Measurements from ENCODE around the gene POLR2I. TPM values are rescaled to one million over a fixed set of nuclear protein-coding genes. Genes with fewer than 3 reads are reported as not detected.
A peak's percentile ranks its signal among the peaks of the same experiment; 100 is the strongest.
"Not testable (repeated sequence)": the region's sequence is repeated elsewhere in the genome, so short reads cannot be mapped to it uniquely, and the experiment has no call there.

The POLR2I gene
- total and polyA plus RNA-seq, 5 donors from 2014 or later = 29.4 to 185 (median 156) TPM

- Histone ChIP-seq H3K27me3 (ENCODE audit: control insufficient read depth, insufficient read depth, low read length) (no peaks in the 10 kb centered on the region), H3K4me3 (ENCODE audit: low read depth, low read length) (peak within 1 kb of the TSS; percentile 88), H3K9me3 (ENCODE audit: control insufficient read depth in 2 of 2, low read length in 2 of 2) (no peaks in the 10 kb centered on the region), H3K4me1 (ENCODE audit: control insufficient read depth, insufficient read depth, low read length, poor library complexity, severe bottlenecking) (peaks cover 18% of the 10 kb centered on the region), H3K27ac (ENCODE audit: insufficient read depth, low read length, poor library complexity, severe bottlenecking) (peak within 1 kb of the TSS; percentile 81), H3K36me3 (ENCODE audit: control insufficient read depth, insufficient read depth, low read length) (peaks cover 16% of the 10 kb centered on the region)
- peaks cover 8 to 20% (median 13%) of the 10 kb centered on the region in 4 donors for H3K4me1 Mint-ChIP-seq
- ATAC-seq (ENCODE audit: low read depth in 2 of 2) = peak; percentile 69 to 70
- DNase-seq = peak; percentile 84 to 93 (median 85)
- peaks cover 0 to 4% (median 0%) of the 10 kb centered on the region in 7 donors for H3K9me3 Mint-ChIP-seq
- peak within 1 kb of the TSS; percentile 89 to 94 (median 92) for H3K4me3 Mint-ChIP-seq
- H3K27ac Mint-ChIP-seq = peak within 1 kb of the TSS; percentile 91 to 95 (median 93)
- no peaks in the 10 kb centered on the region for H3K27me3 Mint-ChIP-seq
- peaks cover 13% of the 10 kb centered on the region for H3K36me3 Mint-ChIP-seq
These were observed 25.0 kb upstream of the POLR2I start, which contains the start of gene CAPNS1 for GRCh38 chr19:36139473-36140303. CAPNS1 (plus strand) TSS chr19:36140066; CDS start chr19:36141012, 946 bp downstream.

DNA sequence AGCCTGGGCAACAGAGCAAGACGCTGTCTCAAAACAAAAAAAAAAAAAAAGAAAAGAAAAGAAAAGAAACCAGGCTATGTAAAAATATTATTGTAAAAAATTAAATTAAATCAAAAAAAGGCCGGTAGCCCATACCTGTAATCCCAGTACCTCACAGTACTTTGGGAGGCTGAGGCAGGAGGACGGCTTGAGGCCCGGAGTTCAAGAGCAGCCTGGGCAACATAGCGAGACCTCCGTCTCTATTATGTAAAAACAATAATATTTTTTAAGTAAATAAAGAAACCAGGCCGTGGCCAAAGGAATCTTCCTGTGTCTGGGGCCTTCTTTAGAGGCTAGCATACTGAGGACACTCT is 24.4 kb upstream of the POLR2I start:
- H3K4me3 Mint-ChIP-seq = peak overlapping the region; percentile 89 to 94 (median 92)
- H3K27me3 ChIP-seq (ENCODE audit: control insufficient read depth, insufficient read depth, low read length) = no peaks in the 10 kb centered on the region
- H3K4me3 ChIP-seq (ENCODE audit: low read depth, low read length) = peak overlapping the region; percentile 55
- peak overlapping the region; percentile 91 to 95 (median 93) for H3K27ac Mint-ChIP-seq
- H3K4me1 Mint-ChIP-seq = peaks cover 8 to 20% (median 12%) of the 10 kb centered on the region in 4 donors
- H3K36me3 Mint-ChIP-seq = peaks cover 12% of the 10 kb centered on the region
- no peak for ATAC-seq (ENCODE audit: low read depth in 2 of 2)
- peaks cover 18% of the 10 kb centered on the region for H3K4me1 ChIP-seq (ENCODE audit: control insufficient read depth, insufficient read depth, low read length, poor library complexity, severe bottlenecking)
- no peaks in the 10 kb centered on the region for H3K9me3 ChIP-seq (ENCODE audit: control insufficient read depth in 2 of 2, low read length in 2 of 2)
- peaks cover 10% of the 10 kb centered on the region for H3K36me3 ChIP-seq (ENCODE audit: control insufficient read depth, insufficient read depth, low read length)
- no peak for DNase-seq
- H3K27me3 Mint-ChIP-seq = no peaks in the 10 kb centered on the region
- peaks cover 0 to 4% (median 0%) of the 10 kb centered on the region in 7 donors for H3K9me3 Mint-ChIP-seq
- peak overlapping the region; percentile 81 for H3K27ac ChIP-seq (ENCODE audit: insufficient read depth, low read length, poor library complexity, severe bottlenecking)

DNA sequence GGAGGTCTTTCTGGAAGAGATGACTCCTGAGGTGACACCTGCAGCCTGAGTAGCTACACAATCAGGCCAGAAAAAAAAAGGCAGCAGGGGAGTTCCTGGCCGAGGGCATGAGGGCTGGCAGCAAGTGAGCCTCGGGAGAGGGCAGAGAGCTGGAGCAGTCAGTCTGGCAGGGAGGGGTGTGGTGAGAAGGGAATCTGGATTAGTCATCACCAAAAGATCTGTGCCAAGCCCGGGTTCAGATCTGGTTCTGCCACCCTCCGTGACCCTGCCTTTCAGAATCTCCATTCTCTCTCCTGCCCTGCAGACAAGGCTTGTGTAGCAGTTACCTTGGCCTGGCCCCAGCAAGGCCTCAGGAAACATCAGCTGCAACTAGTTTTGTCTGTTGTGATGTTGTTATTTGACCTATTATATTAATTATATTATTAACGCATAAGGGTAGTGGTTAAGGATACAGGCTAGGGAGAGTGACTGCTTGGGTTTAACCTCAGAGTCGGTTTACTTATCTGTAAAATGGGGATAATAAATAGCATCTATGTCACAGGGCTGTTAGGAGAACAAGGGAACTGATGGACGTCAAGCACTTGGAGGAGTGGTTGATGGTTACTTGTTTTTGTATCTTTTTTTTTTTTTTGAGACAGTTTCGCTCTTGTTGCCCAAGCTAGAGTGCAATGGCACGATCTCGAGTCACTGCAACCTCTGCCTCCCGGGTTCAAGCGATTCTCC is 22.4 kb upstream of the POLR2I start:
- Mint-ChIP-seq H3K4me3 (peak overlapping the region in 3 of 4 donors; percentile 33 to 82 (median 70)), H3K36me3 (peaks cover 6% of the 10 kb centered on the region), H3K27me3 (no peaks in the 10 kb centered on the region), H3K9me3 (peaks cover 0 to 4% (median 0%) of the 10 kb centered on the region in 7 donors), H3K27ac (peak overlapping the region in 2 of 3 donors; percentile 8 to 70), H3K4me1 (peaks cover 8 to 24% (median 18%) of the 10 kb centered on the region in 4 donors)
- no peaks in the 10 kb centered on the region for H3K9me3 ChIP-seq (ENCODE audit: control insufficient read depth in 2 of 2, low read length in 2 of 2)
- no peaks in the 10 kb centered on the region for H3K27me3 ChIP-seq (ENCODE audit: control insufficient read depth, insufficient read depth, low read length)
- no peaks in the 10 kb centered on the region for H3K36me3 ChIP-seq (ENCODE audit: control insufficient read depth, insufficient read depth, low read length)
- H3K4me1 ChIP-seq (ENCODE audit: control insufficient read depth, insufficient read depth, low read length, poor library complexity, severe bottlenecking) = peaks cover 22% of the 10 kb centered on the region
- no peak overlapping the region for H3K4me3 ChIP-seq (ENCODE audit: low read depth, low read length)
- DNase-seq (peak in 1 of 3 donors; percentile 5), ATAC-seq (ENCODE audit: low read depth in 2 of 2) (no peak)
- H3K27ac ChIP-seq (ENCODE audit: insufficient read depth, low read length, poor library complexity, severe bottlenecking) = no peak overlapping the region

- not testable (repeated sequence) for H3K36me3 ChIP-seq (ENCODE audit: control insufficient read depth, insufficient read depth, low read length); H3K9me3 Mint-ChIP-seq; H3K27me3 Mint-ChIP-seq; ATAC-seq (ENCODE audit: low read depth in 2 of 2); H3K9me3 ChIP-seq (ENCODE audit: control insufficient read depth in 2 of 2, low read length in 2 of 2); DNase-seq; H3K4me3 ChIP-seq (ENCODE audit: low read depth, low read length); H3K27me3 ChIP-seq (ENCODE audit: control insufficient read depth, insufficient read depth, low read length); H3K27ac ChIP-seq (ENCODE audit: insufficient read depth, low read length, poor library complexity, severe bottlenecking); H3K36me3 Mint-ChIP-seq
- peaks cover 11% of the 10 kb centered on the region for H3K4me1 ChIP-seq (ENCODE audit: control insufficient read depth, insufficient read depth, low read length, poor library complexity, severe bottlenecking)
- Mint-ChIP-seq H3K27ac (peak overlapping the region in 1 of 3 donors; percentile 77), H3K4me3 (peak overlapping the region in 1 of 4 donors; percentile 60), H3K4me1 (peaks cover 0 to 21% (median 12%) of the 10 kb centered on the region in 4 donors)
These were observed 20.2 kb upstream of the POLR2I start for GRCh38 chr19:36134867-36135266.

- not testable (repeated sequence) for H3K27me3 Mint-ChIP-seq; H3K36me3 Mint-ChIP-seq; H3K9me3 Mint-ChIP-seq; H3K27me3 ChIP-seq (ENCODE audit: control insufficient read depth, insufficient read depth, low read length); DNase-seq; H3K9me3 ChIP-seq (ENCODE audit: control insufficient read depth in 2 of 2, low read length in 2 of 2); H3K4me3 ChIP-seq (ENCODE audit: low read depth, low read length); ATAC-seq (ENCODE audit: low read depth in 2 of 2); H3K27ac ChIP-seq (ENCODE audit: insufficient read depth, low read length, poor library complexity, severe bottlenecking); H3K27ac Mint-ChIP-seq; H3K36me3 ChIP-seq (ENCODE audit: control insufficient read depth, insufficient read depth, low read length)
- H3K4me1 Mint-ChIP-seq = peaks cover 0 to 29% (median 19%) of the 10 kb centered on the region in 4 donors
- peak overlapping the region in 1 of 4 donors; percentile 85 for H3K4me3 Mint-ChIP-seq
- peaks cover 17% of the 10 kb centered on the region for H3K4me1 ChIP-seq (ENCODE audit: control insufficient read depth, insufficient read depth, low read length, poor library complexity, severe bottlenecking)
These were observed 16.5 kb upstream of the POLR2I start for GRCh38 chr19:36131221-36131620.

GRCh38 chr19:36128392-36128736 is 13.7 kb upstream of the POLR2I start:
- Mint-ChIP-seq H3K9me3 (no peaks in the 10 kb centered on the region), H3K27ac (peak overlapping the region; percentile 86 to 98 (median 94)), H3K4me3 (peak overlapping the region; percentile 86 to 96 (median 92)), H3K36me3 (peaks cover 11% of the 10 kb centered on the region), H3K4me1 (peaks cover 0 to 31% (median 19%) of the 10 kb centered on the region in 4 donors), H3K27me3 (peaks cover 6% of the 10 kb centered on the region)
- no peak for ATAC-seq (ENCODE audit: low read depth in 2 of 2)
- peaks cover 17% of the 10 kb centered on the region for H3K4me1 ChIP-seq (ENCODE audit: control insufficient read depth, insufficient read depth, low read length, poor library complexity, severe bottlenecking)
- H3K4me3 ChIP-seq (ENCODE audit: low read depth, low read length) = peak overlapping the region; percentile 83
- no peaks in the 10 kb centered on the region for H3K9me3 ChIP-seq (ENCODE audit: control insufficient read depth in 2 of 2, low read length in 2 of 2)
- peaks cover 19% of the 10 kb centered on the region for H3K36me3 ChIP-seq (ENCODE audit: control insufficient read depth, insufficient read depth, low read length)
- H3K27me3 ChIP-seq (ENCODE audit: control insufficient read depth, insufficient read depth, low read length) = no peaks in the 10 kb centered on the region
- DNase-seq = no peak
- H3K27ac ChIP-seq (ENCODE audit: insufficient read depth, low read length, poor library complexity, severe bottlenecking) = peak overlapping the region; percentile 79

DNA sequence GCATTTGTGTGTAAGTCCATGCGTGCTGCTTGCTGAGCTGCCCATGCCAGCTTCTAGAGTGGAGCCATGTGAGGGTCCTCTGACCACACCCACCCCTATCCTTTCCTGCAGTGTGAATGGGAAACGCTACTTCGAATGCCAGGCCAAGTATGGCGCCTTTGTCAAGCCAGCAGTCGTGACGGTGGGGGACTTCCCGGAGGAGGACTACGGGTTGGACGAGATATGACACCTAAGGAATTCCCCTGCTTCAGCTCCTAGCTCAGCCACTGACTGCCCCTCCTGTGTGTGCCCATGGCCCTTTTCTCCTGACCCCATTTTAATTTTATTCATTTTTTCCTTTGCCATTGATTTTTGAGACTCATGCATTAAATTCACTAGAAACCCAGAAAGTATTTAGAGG is 10.9 kb upstream of the POLR2I start:
- Histone ChIP-seq H3K27ac (ENCODE audit: insufficient read depth, low read length, poor library complexity, severe bottlenecking) (no peak overlapping the region), H3K27me3 (ENCODE audit: control insufficient read depth, insufficient read depth, low read length) (no peaks in the 10 kb centered on the region), H3K36me3 (ENCODE audit: control insufficient read depth, insufficient read depth, low read length) (peaks cover 31% of the 10 kb centered on the region), H3K9me3 (ENCODE audit: control insufficient read depth in 2 of 2, low read length in 2 of 2) (no peaks in the 10 kb centered on the region), H3K4me3 (ENCODE audit: low read depth, low read length) (no peak overlapping the region), H3K4me1 (ENCODE audit: control insufficient read depth, insufficient read depth, low read length, poor library complexity, severe bottlenecking) (peaks cover 11% of the 10 kb centered on the region)
- ATAC-seq (ENCODE audit: low read depth in 2 of 2) (no peak), DNase-seq (no peak)
- Mint-ChIP-seq H3K9me3 (no peaks in the 10 kb centered on the region), H3K4me1 (peaks cover 0 to 17% (median 10%) of the 10 kb centered on the region in 4 donors), H3K4me3 (peak overlapping the region in 3 of 4 donors; percentile 8 to 44 (median 36)), H3K36me3 (peaks cover 15% of the 10 kb centered on the region), H3K27ac (peak overlapping the region; percentile 39 to 68 (median 46)), H3K27me3 (peaks cover 6% of the 10 kb centered on the region)
